ENCODE data around the gene KCNJ2. TPM values are rescaled to one million over a fixed set of nuclear protein-coding genes. Genes with fewer than 3 reads are reported as not detected.
A peak's percentile ranks its signal among the peaks of the same experiment; 100 is the strongest.

The KCNJ2 gene
- total RNA-seq, 2 experiments from 2014 or later = not detected

DNA sequence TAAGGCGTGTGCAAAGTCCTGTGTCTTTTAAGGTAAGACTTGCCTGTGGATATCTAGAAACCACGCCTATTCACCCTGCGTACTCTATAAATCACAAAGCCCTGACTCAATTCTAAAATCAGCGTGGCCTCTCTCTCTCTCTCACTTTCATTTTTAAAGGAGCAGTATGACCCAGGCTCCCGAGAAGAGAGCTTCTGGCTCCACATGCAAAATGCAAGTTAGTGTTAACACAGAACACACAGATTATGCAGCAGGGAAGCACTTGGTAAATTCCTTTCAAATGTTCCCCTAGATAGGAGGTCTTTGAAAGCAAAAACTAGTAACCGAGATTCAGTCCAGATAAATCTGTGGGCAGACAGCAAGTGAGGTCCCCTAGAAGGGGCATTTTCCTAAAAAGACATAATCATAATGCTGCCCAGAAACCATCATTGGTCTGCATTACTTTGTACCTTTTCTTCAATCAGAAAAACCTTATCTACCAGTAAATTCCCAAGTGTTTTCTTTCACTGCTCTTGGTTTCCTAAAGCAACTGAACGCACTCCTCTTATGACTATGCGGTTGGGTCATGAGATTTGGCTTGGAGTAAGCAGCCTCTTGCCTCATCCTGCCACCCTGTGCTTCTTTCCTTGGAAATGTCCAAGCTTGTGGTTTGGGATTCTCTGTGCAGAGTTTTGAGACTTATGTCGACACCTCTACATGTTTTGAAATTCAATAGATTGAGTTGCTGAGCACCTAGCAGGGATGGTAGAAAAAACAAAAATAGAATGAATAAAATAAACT is 31.7 kb upstream of the KCNJ2 start:
- Mint-ChIP-seq H3K4me3 (no peak overlapping the region), H3K27me3 (peaks cover 6% of the 10 kb centered on the region), H3K27ac (no peak overlapping the region), H3K36me3 (ENCODE audit: low read depth) (no peaks in the 10 kb centered on the region), H3K9me3 (no peaks in the 10 kb centered on the region), H3K4me1 (peaks cover 11% of the 10 kb centered on the region)
- CTCF ChIA-PET = interaction anchor here (0.7 kb wide), 1 partner anchor 598 kb away, joined by 3 read pairs; no protein-coding TSS in a partner anchor
- POLR2A ChIA-PET = no interaction called here
- DNase-seq = peak; percentile 26

DNA sequence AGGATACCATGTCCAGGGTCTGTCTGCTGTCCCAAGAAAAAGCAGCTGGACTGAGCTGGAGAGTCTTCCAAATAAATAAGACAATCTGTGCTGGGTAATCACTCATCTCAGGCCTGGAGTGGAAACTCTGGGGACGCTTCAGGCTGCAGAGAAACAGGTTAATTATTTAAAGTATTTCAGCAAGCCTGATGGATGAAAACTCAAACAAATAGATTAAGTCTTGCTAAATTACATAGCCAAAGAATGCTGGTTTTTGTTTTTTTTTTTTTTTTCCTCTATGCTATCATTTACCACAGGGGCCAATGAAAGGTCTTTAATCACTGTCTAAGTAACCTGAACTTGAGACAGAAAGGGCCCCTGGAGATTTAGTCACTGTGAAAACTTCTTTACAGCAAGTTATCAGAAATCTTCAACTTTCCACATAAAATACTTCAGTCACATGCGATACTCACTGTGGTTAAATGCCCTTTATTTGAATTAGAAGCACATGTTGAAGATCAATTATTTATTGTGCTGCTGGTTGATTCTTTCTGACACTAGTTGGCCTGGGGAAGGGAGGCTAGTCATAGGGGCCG is 31.0 kb upstream of the KCNJ2 start:
- peaks cover 11% of the 10 kb centered on the region for H3K4me1 Mint-ChIP-seq
- H3K27ac Mint-ChIP-seq = no peak overlapping the region
- H3K27me3 Mint-ChIP-seq = peaks cover 6% of the 10 kb centered on the region
- ChIA-PET CTCF (interaction anchor here (0.7 to 1.7 kb wide), 2 partner anchors 531 to 599 kb away, joined by 3 read pairs; no protein-coding TSS in a partner anchor), POLR2A (no interaction called here)
- H3K4me3 Mint-ChIP-seq = no peak overlapping the region
- no peaks in the 10 kb centered on the region for H3K9me3 Mint-ChIP-seq
- no peaks in the 10 kb centered on the region for H3K36me3 Mint-ChIP-seq (ENCODE audit: low read depth)
- DNase-seq = no peak

DNA sequence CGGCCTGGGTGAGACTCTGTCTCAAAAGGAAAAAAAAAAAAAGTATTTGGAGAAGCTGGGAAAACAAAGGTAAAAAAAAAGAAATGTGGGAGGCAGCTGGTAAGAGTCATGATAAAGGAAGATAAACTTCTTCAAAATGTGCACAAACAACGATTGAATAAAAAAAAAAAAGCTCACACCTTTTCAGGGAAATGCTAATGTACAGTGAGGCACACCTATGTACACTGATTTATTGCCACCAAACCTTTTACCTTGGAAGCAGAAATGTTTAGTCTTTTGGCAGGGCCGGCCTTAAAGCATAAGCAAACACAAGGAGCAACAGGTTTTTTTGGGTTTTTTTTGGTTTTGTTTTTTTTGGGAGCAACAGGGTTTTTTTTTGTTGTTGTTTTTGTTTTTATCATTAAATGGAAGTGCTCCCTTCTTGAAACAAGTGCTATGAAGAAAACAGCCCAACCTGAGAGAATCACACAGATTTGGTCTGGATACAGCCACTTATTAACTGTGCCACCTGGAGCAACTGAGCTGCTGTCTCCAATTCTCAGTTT is 29.8 kb upstream of the KCNJ2 start:
- DNase-seq = no peak
- H3K27me3 Mint-ChIP-seq = peaks cover 5% of the 10 kb centered on the region
- ChIA-PET CTCF (interaction anchor here (1.7 kb wide), 1 partner anchor 532 kb away, joined by 3 read pairs; no protein-coding TSS in a partner anchor), POLR2A (no interaction called here)
- peaks cover 11% of the 10 kb centered on the region for H3K4me1 Mint-ChIP-seq
- H3K4me3 Mint-ChIP-seq = no peak overlapping the region
- H3K27ac Mint-ChIP-seq = no peak overlapping the region
- no peaks in the 10 kb centered on the region for H3K36me3 Mint-ChIP-seq (ENCODE audit: low read depth)
- no peaks in the 10 kb centered on the region for H3K9me3 Mint-ChIP-seq

DNA sequence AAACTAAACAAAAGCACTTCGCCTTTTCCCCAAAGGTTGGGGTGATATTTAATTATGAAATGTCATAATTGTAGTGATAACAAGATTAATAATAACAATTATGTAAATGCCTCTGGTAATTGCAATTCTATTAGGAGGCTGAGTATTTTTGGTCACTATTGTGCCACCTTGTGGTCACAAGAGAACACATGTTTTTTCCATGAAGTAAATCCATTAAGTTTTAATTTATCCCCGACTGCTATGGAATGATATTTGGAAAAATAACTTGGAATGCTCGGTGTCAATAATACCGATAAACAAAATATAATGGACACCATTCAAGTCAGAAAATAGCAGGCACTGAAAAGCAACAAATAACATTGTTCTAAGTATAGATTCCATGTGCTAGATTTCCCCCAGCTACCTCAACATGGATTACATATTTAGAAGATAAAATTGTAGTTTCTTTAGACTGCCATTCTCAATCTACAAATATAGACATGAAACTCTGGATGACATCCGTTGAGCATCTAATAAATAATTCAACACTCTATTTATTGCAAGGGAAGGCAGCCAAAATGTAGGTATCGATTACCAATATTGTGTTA is 25.0 kb upstream of the KCNJ2 start:
- H3K27me3 Mint-ChIP-seq = peaks cover 5% of the 10 kb centered on the region
- H3K27ac Mint-ChIP-seq = no peak overlapping the region
- no peaks in the 10 kb centered on the region for H3K36me3 Mint-ChIP-seq (ENCODE audit: low read depth)
- ChIA-PET CTCF (interaction anchor here (0.6 to 1.0 kb wide), 2 partner anchors 576 to 1598 kb away, joined by 3 read pairs; no protein-coding TSS in a partner anchor), POLR2A (no interaction called here)
- no peaks in the 10 kb centered on the region for H3K4me1 Mint-ChIP-seq
- no peak overlapping the region for H3K4me3 Mint-ChIP-seq
- no peak for DNase-seq
- no peaks in the 10 kb centered on the region for H3K9me3 Mint-ChIP-seq

DNA sequence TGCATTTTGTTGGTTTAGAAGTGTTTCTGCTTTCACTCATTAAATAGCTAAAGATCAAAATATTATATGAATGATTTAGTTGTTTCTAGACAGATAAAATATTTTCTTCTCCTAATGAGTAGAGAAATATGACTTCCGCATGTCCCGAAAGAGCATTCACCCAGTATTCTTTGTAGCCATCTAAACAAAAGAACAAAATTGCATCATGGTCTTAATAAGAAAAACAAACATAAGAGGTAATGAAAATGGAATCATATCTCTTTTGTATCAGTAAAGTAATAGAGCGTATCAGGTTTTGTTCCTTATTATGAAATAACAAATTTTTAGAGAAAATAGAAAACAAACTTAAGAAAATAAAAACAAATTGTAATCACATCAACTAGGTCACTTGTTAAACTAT is 16.1 kb upstream of the KCNJ2 start:
- ChIA-PET CTCF (no interaction called here), POLR2A (no interaction called here)
- Mint-ChIP-seq H3K27ac (no peak overlapping the region), H3K4me3 (no peak overlapping the region), H3K9me3 (no peaks in the 10 kb centered on the region), H3K4me1 (no peaks in the 10 kb centered on the region), H3K27me3 (peaks cover 3% of the 10 kb centered on the region), H3K36me3 (ENCODE audit: low read depth) (no peaks in the 10 kb centered on the region)
- no peak for DNase-seq

DNA sequence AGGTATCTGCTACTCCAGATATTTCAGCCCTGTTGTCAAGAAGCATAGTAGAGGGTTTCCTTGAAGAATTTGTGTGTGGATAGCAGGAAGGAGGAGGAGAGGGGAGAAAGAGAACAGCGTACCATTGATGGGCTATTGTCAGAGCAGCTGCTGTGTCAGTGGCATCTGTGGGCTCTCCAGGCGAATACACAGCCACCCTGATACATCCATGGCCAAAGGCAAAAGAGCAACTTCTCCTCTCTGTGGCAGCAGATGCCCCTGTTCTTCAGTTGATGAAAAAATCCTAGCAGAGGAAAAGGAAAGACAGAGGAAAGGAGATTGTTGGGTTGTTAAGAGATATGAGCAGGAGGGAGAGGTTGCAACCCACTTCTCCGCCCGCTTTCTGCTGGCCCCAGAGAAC is 12.2 kb upstream of the KCNJ2 start:
- Mint-ChIP-seq H3K9me3 (no peaks in the 10 kb centered on the region), H3K4me3 (no peak overlapping the region), H3K27me3 (peaks cover 5% of the 10 kb centered on the region), H3K36me3 (ENCODE audit: low read depth) (no peaks in the 10 kb centered on the region), H3K4me1 (no peaks in the 10 kb centered on the region), H3K27ac (no peak overlapping the region)
- CTCF ChIA-PET = no interaction called here
- no peak for DNase-seq
- POLR2A ChIA-PET = no interaction called here

DNA sequence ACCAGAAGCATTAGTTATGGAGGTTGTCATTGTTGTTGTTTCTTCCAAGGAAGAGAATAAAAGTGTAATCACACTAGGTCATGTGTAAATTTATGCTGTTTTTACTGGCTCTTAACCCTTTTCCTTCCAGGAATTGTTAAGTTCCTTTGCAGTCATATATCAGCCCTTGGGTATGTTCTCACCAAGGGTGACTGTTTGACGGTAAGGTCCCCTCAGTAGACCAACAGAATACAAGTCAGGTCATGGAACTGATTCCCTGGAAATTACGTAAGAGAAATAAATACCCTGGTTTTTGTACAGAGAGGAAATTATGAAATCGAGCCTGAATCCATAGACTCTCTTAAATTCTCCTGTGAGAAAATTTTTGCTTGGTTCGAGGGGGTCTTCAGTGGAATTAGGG is 11.2 kb upstream of the KCNJ2 start:
- no peaks in the 10 kb centered on the region for H3K9me3 Mint-ChIP-seq
- POLR2A ChIA-PET = no interaction called here
- H3K4me1 Mint-ChIP-seq = no peaks in the 10 kb centered on the region
- CTCF ChIA-PET = no interaction called here
- no peaks in the 10 kb centered on the region for H3K36me3 Mint-ChIP-seq (ENCODE audit: low read depth)
- no peak overlapping the region for H3K4me3 Mint-ChIP-seq
- peaks cover 5% of the 10 kb centered on the region for H3K27me3 Mint-ChIP-seq
- no peak for DNase-seq
- H3K27ac Mint-ChIP-seq = no peak overlapping the region

DNA sequence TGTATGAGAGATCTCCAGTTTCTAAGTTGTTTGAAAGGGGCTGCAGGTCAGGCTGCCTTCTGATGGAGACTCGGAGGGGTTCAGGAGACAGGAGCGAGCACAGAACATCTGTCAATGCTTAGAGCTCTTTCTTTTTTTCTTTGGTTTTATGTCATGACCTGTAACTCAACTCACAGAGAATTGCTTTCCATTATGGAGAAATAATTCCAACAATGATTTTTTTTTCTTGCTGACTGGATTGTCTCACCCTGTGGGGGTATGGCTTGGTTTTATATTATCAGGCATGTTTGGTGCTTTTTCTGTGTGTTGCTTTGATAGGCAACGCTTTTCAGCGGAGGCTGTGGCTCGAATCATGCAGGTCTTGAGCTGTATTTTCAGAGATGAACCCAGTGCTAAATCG is 10.7 kb upstream of the KCNJ2 start:
- no peaks in the 10 kb centered on the region for H3K36me3 Mint-ChIP-seq (ENCODE audit: low read depth)
- CTCF ChIA-PET = no interaction called here
- no peak overlapping the region for H3K27ac Mint-ChIP-seq
- H3K27me3 Mint-ChIP-seq = peaks cover 7% of the 10 kb centered on the region
- POLR2A ChIA-PET = no interaction called here
- H3K4me1 Mint-ChIP-seq = no peaks in the 10 kb centered on the region
- H3K9me3 Mint-ChIP-seq = no peaks in the 10 kb centered on the region
- no peak overlapping the region for H3K4me3 Mint-ChIP-seq
- DNase-seq = no peak

DNA sequence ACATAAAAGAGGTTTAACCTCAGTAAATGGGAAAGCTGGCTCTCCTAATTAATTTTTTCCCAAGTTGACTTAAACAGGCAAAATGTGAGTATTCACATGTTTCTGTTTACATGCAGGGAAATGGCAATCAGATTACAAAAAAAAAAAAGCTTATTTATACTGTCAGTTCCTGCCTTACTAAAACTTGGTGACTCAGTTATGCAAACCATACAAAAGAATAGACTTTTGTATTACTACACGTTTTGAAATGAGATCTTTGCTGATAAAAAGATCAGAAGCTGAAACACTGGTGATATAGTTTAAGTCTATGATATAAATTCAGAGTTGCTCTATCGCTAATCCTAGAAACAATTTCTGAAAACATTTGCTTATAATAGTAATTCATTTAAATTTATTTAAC is 9.4 kb upstream of the KCNJ2 start:
- no peaks in the 10 kb centered on the region for H3K4me1 Mint-ChIP-seq
- peaks cover 7% of the 10 kb centered on the region for H3K27me3 Mint-ChIP-seq
- H3K36me3 Mint-ChIP-seq (ENCODE audit: low read depth) = no peaks in the 10 kb centered on the region
- ChIA-PET CTCF (no interaction called here), POLR2A (no interaction called here)
- H3K27ac Mint-ChIP-seq = no peak overlapping the region
- H3K4me3 Mint-ChIP-seq = no peak overlapping the region
- H3K9me3 Mint-ChIP-seq = no peaks in the 10 kb centered on the region
- no peak for DNase-seq

DNA sequence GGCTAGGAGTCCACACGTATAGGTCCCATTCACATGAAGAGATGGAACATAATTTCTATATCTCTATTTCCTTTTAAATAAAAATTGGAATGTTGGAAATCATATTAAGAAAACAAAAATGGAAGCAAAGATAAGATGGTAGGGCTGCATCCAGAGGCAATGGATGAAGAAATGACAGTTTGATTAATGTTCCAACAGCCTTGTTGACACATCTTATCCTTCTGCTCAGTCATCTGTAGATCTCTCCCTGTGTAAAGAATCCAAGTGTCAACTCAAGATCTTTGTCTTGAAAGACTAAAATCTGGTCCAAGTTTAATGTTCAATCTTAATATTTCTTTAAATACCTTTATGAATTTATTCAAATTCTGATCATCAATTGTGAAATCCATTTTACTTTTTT is 7.8 kb upstream of the KCNJ2 start:
- DNase-seq = no peak
- Mint-ChIP-seq H3K27me3 (peaks cover 11% of the 10 kb centered on the region), H3K9me3 (no peaks in the 10 kb centered on the region), H3K4me1 (no peaks in the 10 kb centered on the region), H3K36me3 (ENCODE audit: low read depth) (no peaks in the 10 kb centered on the region), H3K27ac (no peak overlapping the region), H3K4me3 (no peak overlapping the region)
- CTCF ChIA-PET = no interaction called here
- POLR2A ChIA-PET = no interaction called here

DNA sequence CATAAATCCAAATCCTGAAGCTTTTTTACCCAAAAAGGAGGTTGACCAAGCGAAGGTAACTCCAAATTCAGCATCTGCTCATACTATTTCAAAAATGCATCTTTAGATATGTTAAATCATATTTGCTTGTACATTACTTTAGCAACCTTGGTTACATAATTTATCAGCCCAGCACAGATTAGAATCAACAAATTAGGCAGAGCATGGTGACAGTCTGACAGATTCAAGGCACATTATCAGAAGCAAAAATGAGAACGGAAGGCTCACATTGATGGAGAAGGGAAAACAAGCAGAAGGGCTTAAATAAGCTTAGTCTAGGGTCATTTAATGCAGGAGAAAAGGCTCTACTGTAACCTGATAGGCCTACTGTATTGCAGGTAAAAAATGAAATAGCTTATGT is 3.9 kb upstream of the KCNJ2 start:
- peaks cover 39% of the 10 kb centered on the region for H3K27me3 Mint-ChIP-seq

DNA sequence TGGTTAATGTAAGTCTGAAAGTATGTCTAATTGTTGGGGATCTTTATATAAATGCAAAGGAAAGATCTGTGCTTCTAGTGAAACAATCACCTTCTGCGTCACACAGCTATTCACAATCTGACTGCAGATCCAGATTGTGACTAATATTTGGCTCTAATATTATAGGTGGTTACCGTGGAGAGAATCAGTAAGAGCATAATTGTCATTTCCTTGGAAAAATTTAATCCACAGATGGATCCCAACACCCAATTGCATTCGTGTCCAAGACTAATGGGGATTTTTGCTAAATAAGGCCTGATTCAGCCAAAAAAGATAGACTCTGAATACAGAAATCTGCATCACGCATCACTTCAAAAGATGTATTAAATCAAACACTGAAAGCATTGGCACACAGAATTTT is 2.7 kb upstream of the KCNJ2 start:
- H3K27ac Mint-ChIP-seq = no peak overlapping the region
- CTCF ChIA-PET = no interaction called here
- no peak for DNase-seq
- POLR2A ChIA-PET = no interaction called here
- H3K4me1 Mint-ChIP-seq = peaks cover 14% of the 10 kb centered on the region
- no peaks in the 10 kb centered on the region for H3K9me3 Mint-ChIP-seq
- peaks cover 46% of the 10 kb centered on the region for H3K27me3 Mint-ChIP-seq
- H3K36me3 Mint-ChIP-seq (ENCODE audit: low read depth) = no peaks in the 10 kb centered on the region
- H3K4me3 Mint-ChIP-seq = no peak overlapping the region

More for the DNA sequence above, 3.9 kb upstream of the KCNJ2 start:
- POLR2A ChIA-PET = no interaction called here
- peaks cover 14% of the 10 kb centered on the region for H3K4me1 Mint-ChIP-seq
- CTCF ChIA-PET = no interaction called here
- no peak overlapping the region for H3K27ac Mint-ChIP-seq
- H3K9me3 Mint-ChIP-seq = no peaks in the 10 kb centered on the region
- no peak for DNase-seq
- no peaks in the 10 kb centered on the region for H3K36me3 Mint-ChIP-seq (ENCODE audit: low read depth)
- H3K4me3 Mint-ChIP-seq = no peak overlapping the region

DNA sequence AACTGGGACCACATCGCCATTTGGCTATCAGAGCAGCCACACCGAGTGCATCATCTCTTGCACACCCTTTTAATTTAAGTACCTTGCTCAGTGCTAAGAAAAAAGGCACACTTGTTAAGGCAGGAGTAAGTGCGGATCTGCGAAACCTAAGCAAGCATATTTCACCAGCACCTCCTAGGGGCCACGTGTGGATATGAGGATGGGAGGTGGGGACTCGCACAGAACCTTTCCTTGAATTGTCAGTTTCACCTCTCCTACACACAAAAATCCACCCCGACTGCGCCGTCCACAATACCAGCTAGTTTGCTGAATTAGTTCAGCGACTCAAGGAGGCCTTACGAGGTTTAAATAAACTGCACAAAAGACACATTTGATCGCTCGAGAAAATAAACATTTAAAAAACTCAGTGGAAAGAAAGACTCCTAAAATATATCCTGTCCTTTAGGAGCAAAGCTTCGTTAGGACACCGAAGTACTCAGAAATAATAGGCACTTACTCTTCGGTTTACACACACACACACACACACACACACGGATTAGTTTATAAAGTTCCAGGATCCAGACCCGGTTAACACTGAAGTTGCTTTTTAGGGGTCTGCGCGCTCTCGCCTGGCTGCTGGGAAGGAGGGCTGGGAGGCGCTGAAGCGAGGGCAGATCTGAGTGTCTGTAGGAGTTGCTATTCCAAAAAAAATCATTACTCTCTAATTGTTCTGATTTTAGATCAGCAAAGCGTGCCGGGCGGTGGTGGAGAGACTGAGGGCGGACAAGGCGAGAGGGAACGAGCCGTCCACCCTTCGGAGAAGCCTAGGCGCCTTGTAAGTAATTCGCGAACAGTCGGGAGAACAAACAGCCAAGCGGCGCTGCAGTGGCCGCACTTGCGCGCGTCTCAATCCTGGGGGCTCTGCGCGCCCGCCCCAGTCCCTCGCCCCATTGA is 1.0 kb upstream of the KCNJ2 start:
- Mint-ChIP-seq H3K4me3 (peak overlapping the region; percentile 40), H3K4me1 (peaks cover 14% of the 10 kb centered on the region), H3K27me3 (peaks cover 54% of the 10 kb centered on the region), H3K9me3 (no peaks in the 10 kb centered on the region), H3K36me3 (ENCODE audit: low read depth) (no peaks in the 10 kb centered on the region), H3K27ac (no peak overlapping the region)
- peak; percentile 19 for DNase-seq
- CTCF ChIA-PET = interaction anchor here (1.0 to 1.5 kb wide), 2 partner anchors 10 to 562 kb away, joined by 3 to 4 read pairs; no protein-coding TSS in a partner anchor
- POLR2A ChIA-PET = no interaction called here
